Astrocyte of the spinal cord (primary cell): ENCODE data around the gene SLC4A5.
A peak's percentile ranks its signal among the peaks of the same experiment; 100 is the strongest.

Experiments used
- DNase-seq: peaks from one replicate; pipeline ENCODE4 v3.0.0; 2011; ENCODE audit warnings: low read depth, low spot score
- H3K4me3 ChIP-seq: 2 replicates; pipeline ENCODE4 v1.5.1; 2011; ENCODE audit warnings: low read depth, mild to moderate bottlenecking, low read length, moderate library complexity
- CTCF ChIP-seq: IDR thresholded peaks from 2 replicates; pipeline ENCODE4 v1.5.1; 2012; ENCODE audit warnings: low read depth, mild to moderate bottlenecking, low read length, inconsistent platforms
- in situ Hi-C: cut with HindIII; loops from 2 replicates; pipeline ENCODE4 v1.10.0; 2017; ENCODE audit warnings: low sequenced_read_pairs

Gene SLC4A5

GRCh38 chr2:74205596-74205995, 137.6 kb downstream of the SLC4A5 start:
- in situ Hi-C loops = no loop called here
- H3K4me3 ChIP-seq = no peak overlapping the region
- TF ChIP-seq CTCF = no peak
- no peak for DNase-seq

- in situ Hi-C loops = no loop called here
- no peak overlapping the region for H3K4me3 ChIP-seq
- DNase-seq = no peak
- no peak for TF ChIP-seq CTCF
These were observed 138.1 kb downstream of the SLC4A5 start for GRCh38 chr2:74205113-74205512.

GRCh38 chr2:74204436-74204835, 138.8 kb downstream of the SLC4A5 start:
- in situ Hi-C loops = no loop called here
- no peak for DNase-seq
- no peak overlapping the region for H3K4me3 ChIP-seq
- no peak for TF ChIP-seq CTCF

- no peak overlapping the region for H3K4me3 ChIP-seq
- in situ Hi-C loops = no loop called here
- no peak for TF ChIP-seq CTCF
- DNase-seq = no peak
These were observed 141.6 kb downstream of the SLC4A5 start for GRCh38 chr2:74201596-74201995.

- TF ChIP-seq CTCF = no peak
- in situ Hi-C loops = no loop called here
- DNase-seq = no peak
- no peak overlapping the region for H3K4me3 ChIP-seq
These were observed 142.0 kb downstream of the SLC4A5 start for GRCh38 chr2:74201196-74201595.

- TF ChIP-seq CTCF = no peak
- in situ Hi-C loops = no loop called here
- DNase-seq = no peak
- peak overlapping the region; percentile 94 for H3K4me3 ChIP-seq
These were observed 143.3 kb downstream of the SLC4A5 start for GRCh38 chr2:74199871-74200305.

- no peak for TF ChIP-seq CTCF
- DNase-seq = no peak
- in situ Hi-C loops = no loop called here
- peak overlapping the region; percentile 94 for H3K4me3 ChIP-seq
These were observed 143.9 kb downstream of the SLC4A5 start for GRCh38 chr2:74199275-74199701.
